CD14-positive monocyte (primary cell): ENCODE data around the gene GASK1A. TPM values are rescaled to one million over a fixed set of nuclear protein-coding genes. Genes with fewer than 3 reads are reported as not detected.

Experiments
- DNase-seq, 3 donors: peaks; one replicate each; pipeline ENCODE4 v3.0.0-alpha.2; 2011 to 2022
- H2AFZ ChIP-seq: 2 replicates; pipeline ENCODE4 v1.6.0; 2012; ENCODE audit warnings: mild to moderate bottlenecking, low read depth, low read length, inconsistent platforms; ENCODE audit not compliant: insufficient read depth, poor library complexity, severe bottlenecking
- H3K27ac ChIP-seq, 2 donors: 1 replicate in 1 of 2; 2 replicates in 1 of 2; pipeline ENCODE4 v1.5.1; 2012 to 2013; ENCODE audit warnings: low read length in 2 of 2, control low read depth in 1 of 2, inconsistent platforms in 1 of 2, low read depth in 1 of 2, mild to moderate bottlenecking in 1 of 2
- H3K27me3 ChIP-seq, 2 donors: one replicate each; pipeline versions ENCODE4 v1.6.0 to v1.6.1; 2011 to 2013; ENCODE audit warnings: low read length in 2 of 2; ENCODE audit not compliant: control insufficient read depth in 2 of 2, insufficient read depth in 2 of 2
- H3K36me3 ChIP-seq, 2 donors: replicated peaks in 1 of 2; 1 replicate in 1 of 2; 2 replicates in 1 of 2; pipeline versions ENCODE4 v1.5.1 to v1.6.1; 2012 to 2013; ENCODE audit warnings: low read length in 2 of 2, control low read depth in 1 of 2, inconsistent platforms in 1 of 2, mild to moderate bottlenecking in 1 of 2; ENCODE audit not compliant: insufficient read depth in 2 of 2, control insufficient read depth in 1 of 2
- H3K4me1 ChIP-seq, 2 donors: 1 replicate in 1 of 2; 2 replicates in 1 of 2; pipeline versions ENCODE4 v1.5.1 to v1.6.1; 2012 to 2013; ENCODE audit warnings: low read length in 2 of 2, control low read depth in 1 of 2, inconsistent platforms in 1 of 2, mild to moderate bottlenecking in 1 of 2, moderate library complexity in 1 of 2; ENCODE audit not compliant: insufficient read depth in 2 of 2, control insufficient read depth in 1 of 2
- H3K4me2 ChIP-seq: replicated peaks from 2 replicates; pipeline ENCODE3; 2012; ENCODE audit warnings: low read length, moderate library complexity, mild to moderate bottlenecking; ENCODE audit not compliant: poor library complexity, severe bottlenecking; ENCODE audit errors: extremely low read depth
- H3K4me3 ChIP-seq, 3 experiments: fragments of 200-600 bp in 1 of 3; sonication (generic) in 1 of 3; replicated peaks in 1 of 3; 1 replicate in 2 of 3; 2 replicates in 1 of 3; pipeline ENCODE4 v1.5.1; 2011 to 2013; ENCODE audit warnings: low read length in 3 of 3, mild to moderate bottlenecking in 3 of 3, control low read depth in 2 of 3, low read depth in 2 of 3, inconsistent platforms in 1 of 3, moderate library complexity in 1 of 3
- H3K79me2 ChIP-seq: 2 replicates; pipeline ENCODE4 v1.6.0; 2012; ENCODE audit warnings: mild to moderate bottlenecking, control low read depth, inconsistent platforms, low read length, moderate library complexity; ENCODE audit not compliant: insufficient read depth
- H3K9ac ChIP-seq: 2 replicates; pipeline ENCODE4 v1.6.0; 2017; ENCODE audit warnings: low read length, mild to moderate bottlenecking; ENCODE audit not compliant: insufficient read depth, poor library complexity, severe bottlenecking
- H3K9me3 ChIP-seq, 2 donors: replicated peaks in 1 of 2; 1 replicate in 1 of 2; 2 replicates in 1 of 2; pipeline versions ENCODE4 v1.5.1 to v1.6.1; 2012 to 2013; ENCODE audit warnings: low read length in 2 of 2, control low read depth in 1 of 2; ENCODE audit not compliant: control insufficient read depth in 1 of 2, insufficient read depth in 1 of 2
- H4K20me1 ChIP-seq: 2 replicates; pipeline ENCODE4 v1.6.0; 2012; ENCODE audit warnings: mild to moderate bottlenecking, low read length, control low read depth, moderate library complexity; ENCODE audit not compliant: insufficient read depth
- H3K27ac Mint-ChIP-seq, 7 donors: one replicate each; pipeline ENCODE4 v1.8.0; 2020; ENCODE audit warnings: mild to moderate bottlenecking in 7 of 7, mixed read lengths in 7 of 7, moderate library complexity in 6 of 7, inconsistent platforms in 2 of 7
- H3K27me3 Mint-ChIP-seq, 3 donors: one replicate each; pipeline ENCODE4 v1.8.0; 2021 to 2022; ENCODE audit warnings: low read depth in 3 of 3, mild to moderate bottlenecking in 3 of 3, mixed read lengths in 3 of 3, moderate library complexity in 3 of 3, inconsistent platforms in 1 of 3
- H3K36me3 Mint-ChIP-seq, 2 donors: one replicate each; pipeline ENCODE4 v1.8.0; 2020; ENCODE audit warnings: mixed read lengths in 2 of 2, inconsistent platforms in 1 of 2, mild to moderate bottlenecking in 1 of 2
- H3K4me1 Mint-ChIP-seq: one replicate; pipeline ENCODE4 v1.8.0; 2020; ENCODE audit warnings: mild to moderate bottlenecking, mixed read lengths
- H3K4me3 Mint-ChIP-seq, 2 donors: one replicate each; pipeline ENCODE4 v1.8.0; 2020; ENCODE audit warnings: mild to moderate bottlenecking in 2 of 2, mixed read lengths in 2 of 2, moderate library complexity in 1 of 2
- H3K9me3 Mint-ChIP-seq, 7 donors: one replicate each; pipeline ENCODE4 v1.8.0; 2020 to 2022; ENCODE audit warnings: mixed read lengths in 7 of 7, mild to moderate bottlenecking in 6 of 7, moderate library complexity in 6 of 7, inconsistent platforms in 2 of 7
- CTCF ChIP-seq: fragments of 200-600 bp; IDR thresholded peaks from one replicate; pipeline ENCODE4 v1.8.0; 2022; ENCODE audit warnings: antibody characterized with exemption, mild to moderate bottlenecking
- WGBS: methylation state at CpG from one replicate; pipeline ENCODE4 v1.1.5; 2013; ENCODE audit warnings: missing lambda C conversion rate; ENCODE audit not compliant: insufficient coverage; 5-methylcytosine and 5-hydroxymethylcytosine counted together
- intact Hi-C, 2 donors: fragments of 100-400 bp; cut with micrococcal nuclease; formaldehyde crosslinking; loops; one replicate each; pipeline versions ENCODE4 v1.15.0 to v1.15.1; 2023
- polyA plus RNA-seq, 3 donors: library from polyadenylated mRNA; depleted of rRNA in 1 of 3; unstranded in 2 of 3; stranded (reverse) in 1 of 3; fragments of 300-500 nt in 2 of 3; fragments of >200 nt in 1 of 3; fragmentation: Illumina TruSeq in 2 of 3; gene quantifications; 1 replicate in 2 of 3; 2 replicates in 1 of 3; pipeline ENCODE4 v1.2.3, GENCODE V29; 2012 to 2021

The GASK1A gene
- polyA plus RNA-seq, 3 donors, result 0.13 TPM; not detected in 2

- Mint-ChIP-seq H3K9me3 (peaks cover 0 to 7% (median 3%) of the 10 kb centered on the region in 7 donors), H3K4me1 (no peaks in the 10 kb centered on the region), H3K36me3 (no peaks in the 10 kb centered on the region), H3K4me3 (no peak overlapping the region), H3K27ac (no peak overlapping the region), H3K27me3 (peaks cover 0 to 2% (median 1%) of the 10 kb centered on the region in 3 donors)
- Histone ChIP-seq H3K27ac (no peak overlapping the region), H2AFZ (no peak overlapping the region), H3K4me1 (no peaks in the 10 kb centered on the region), H4K20me1 (no peaks in the 10 kb centered on the region), H3K36me3 (no peaks in the 10 kb centered on the region), H3K4me3 (no peak overlapping the region), H3K27me3 (no peaks in the 10 kb centered on the region), H3K9ac (no peak overlapping the region), H3K9me3 (peaks cover 65 to 68% of the 10 kb centered on the region in 2 donors), H3K79me2 (no peaks in the 10 kb centered on the region), H3K4me2 (no peak overlapping the region)
- no peak for TF ChIP-seq CTCF
- 80% methylated on average over 1 of the region's 1 CpG for WGBS
- DNase-seq, result no peak
- intact Hi-C loops, result no loop called here
These were observed 36.5 kb downstream of the GASK1A start for GRCh38 chr3:43015572-43015971.

DNA sequence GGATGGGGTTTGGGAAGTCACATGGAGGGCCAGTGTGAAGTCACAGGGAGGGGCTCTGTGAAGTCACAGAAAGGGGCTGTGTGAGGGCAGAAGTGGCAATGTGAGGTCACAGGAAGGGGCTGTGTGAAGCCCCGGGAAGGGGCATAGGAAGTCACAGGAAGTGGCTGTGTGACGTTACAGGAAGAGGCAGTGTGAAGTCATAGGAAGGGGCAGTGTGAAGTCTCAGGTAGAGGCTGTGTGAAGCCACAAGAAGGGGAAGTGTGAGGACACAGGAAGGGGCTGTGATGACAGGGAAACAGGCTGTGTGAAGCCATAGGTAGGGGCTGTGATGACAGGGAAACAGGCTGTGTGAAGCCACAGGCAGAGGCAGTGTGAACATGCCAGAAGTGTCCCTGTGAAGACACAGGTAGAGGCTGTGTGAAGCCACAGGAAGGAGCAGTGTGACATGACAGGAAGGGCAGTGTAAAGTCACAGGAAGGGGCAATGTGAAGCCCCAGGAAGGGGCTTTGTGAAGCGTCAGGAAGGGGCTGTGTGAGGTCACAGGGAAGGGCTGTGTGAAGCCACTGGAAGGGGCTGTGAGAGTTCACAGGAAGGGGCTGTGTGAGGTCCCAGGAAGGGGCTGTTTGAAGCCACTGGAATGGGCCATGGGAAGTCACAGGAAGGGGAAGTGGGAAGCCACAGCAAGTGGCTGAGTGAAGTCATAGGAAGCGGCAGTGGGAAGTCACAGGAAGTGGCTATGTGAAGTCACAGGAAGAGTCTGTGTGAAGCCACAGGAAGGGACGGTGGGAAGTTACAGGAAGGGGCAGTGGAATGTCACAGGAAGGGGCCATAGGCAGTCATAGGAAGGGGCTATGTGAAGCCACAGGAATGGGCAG lies 37.1 kb downstream of the GASK1A start:
- H2AFZ ChIP-seq, result no peak overlapping the region
- DNase-seq, result no peak
- WGBS, result 39% methylated on average over 5 of the region's 5 CpGs
- H3K4me2 ChIP-seq, result no peak overlapping the region
- Mint-ChIP-seq H3K4me1 (no peaks in the 10 kb centered on the region), H3K27ac (no peak overlapping the region), H3K27me3 (peaks cover 0 to 2% (median 0%) of the 10 kb centered on the region in 3 donors), H3K36me3 (no peaks in the 10 kb centered on the region), H3K9me3 (peaks cover 0 to 9% (median 0%) of the 10 kb centered on the region in 7 donors), H3K4me3 (no peak overlapping the region)
- H3K27ac ChIP-seq, result no peak overlapping the region
- H3K9me3 ChIP-seq, result peaks cover 64 to 71% of the 10 kb centered on the region in 2 donors
- no peaks in the 10 kb centered on the region for H4K20me1 ChIP-seq
- no peaks in the 10 kb centered on the region for H3K79me2 ChIP-seq
- H3K9ac ChIP-seq, result no peak overlapping the region
- no peaks in the 10 kb centered on the region for H3K4me1 ChIP-seq
- no peaks in the 10 kb centered on the region for H3K27me3 ChIP-seq
- intact Hi-C loops, result no loop called here
- TF ChIP-seq CTCF, result no peak
- peak overlapping the region in 1 of 3 experiments; percentile 10 for H3K4me3 ChIP-seq
- H3K36me3 ChIP-seq, result no peaks in the 10 kb centered on the region
